MM.1S (cell line): Measurements from ENCODE around the gene GPR17.

Source experiments
- DNase-seq: peaks from one replicate; pipeline ENCODE4 v3.0.0-alpha.2; 2015
- H2AFZ ChIP-seq: fragments of 300-600 bp; sonication (generic); 2 replicates; pipeline ENCODE4 v1.6.0; 2016; ENCODE audit warnings: antibody characterized with exemption, low read length
- H3F3A ChIP-seq: fragments of 300-600 bp; sonication (generic); 2 replicates; pipeline ENCODE4 v1.6.1; 2016; ENCODE audit warnings: mild to moderate bottlenecking, antibody characterized with exemption, low read length, moderate library complexity, mixed read lengths; ENCODE audit not compliant: insufficient read depth
- H3K27ac ChIP-seq: fragments of 300-600 bp; sonication (generic); 2 replicates; pipeline ENCODE4 v1.5.1; 2016; ENCODE audit warnings: mild to moderate bottlenecking, low read length
- H3K27me3 ChIP-seq: fragments of 300-600 bp; sonication (generic); replicated peaks from 2 replicates; pipeline ENCODE4 v1.6.0; 2016; ENCODE audit warnings: low read length; ENCODE audit not compliant: insufficient read depth
- H3K36me3 ChIP-seq: fragments of 300-600 bp; sonication (generic); replicated peaks from 2 replicates; pipeline ENCODE4 v1.6.1; 2016; ENCODE audit warnings: mild to moderate bottlenecking, low read length, mixed read lengths; ENCODE audit not compliant: insufficient read depth
- H3K4me1 ChIP-seq: fragments of 300-600 bp; sonication (generic); 2 replicates; pipeline ENCODE4 v1.6.1; 2016; ENCODE audit warnings: low read length, mixed read lengths
- H3K4me2 ChIP-seq: fragments of 300-600 bp; sonication (generic); 2 replicates; pipeline ENCODE4 v1.6.0; 2016; ENCODE audit warnings: low read depth, low read length
- H3K4me3 ChIP-seq: fragments of 300-600 bp; sonication (generic); 2 replicates; pipeline ENCODE4 v1.5.1; 2016; ENCODE audit warnings: low read length, mixed read lengths
- H3K79me2 ChIP-seq: fragments of 300-600 bp; sonication (generic); 2 replicates; pipeline ENCODE4 v1.6.1; 2016; ENCODE audit warnings: mixed run types, low read length, mixed read lengths
- H3K9ac ChIP-seq: fragments of 300-600 bp; sonication (generic); 2 replicates; pipeline ENCODE4 v1.6.1; 2016; ENCODE audit warnings: low read length, mixed read lengths
- H3K9me2 ChIP-seq: fragments of 300-600 bp; sonication (generic); replicated peaks from 2 replicates; pipeline ENCODE4 v1.6.1; 2016; ENCODE audit warnings: mild to moderate bottlenecking, low read length, mixed read lengths; ENCODE audit not compliant: insufficient read depth
- H3K9me3 ChIP-seq: fragments of 300-600 bp; sonication (generic); replicated peaks from 2 replicates; pipeline ENCODE4 v1.6.1; 2016; ENCODE audit warnings: mild to moderate bottlenecking, low read length, mixed read lengths; ENCODE audit not compliant: insufficient read depth
- H4K20me1 ChIP-seq: fragments of 300-600 bp; sonication (generic); 2 replicates; pipeline ENCODE4 v1.6.1; 2016; ENCODE audit warnings: mild to moderate bottlenecking, low read length, moderate library complexity, mixed read lengths; ENCODE audit not compliant: insufficient read depth
- CTCF ChIP-seq: fragments of 300-600 bp; sonication (generic); IDR thresholded peaks from 2 replicates; pipeline ENCODE4 v1.5.1; 2016; ENCODE audit warnings: antibody characterized with exemption, low read length, mixed read lengths
- EZH2 ChIP-seq: fragments of 300-600 bp; sonication (generic); optimal IDR thresholded peaks from 2 replicates; pipeline ENCODE3; 2017; ENCODE audit warnings: low read depth, mild to moderate bottlenecking, antibody characterized with exemption, low read length, mixed read lengths
- EZH2phosphoT487 ChIP-seq: fragments of 300-600 bp; sonication (generic); IDR thresholded peaks from 2 replicates; pipeline ENCODE4 v1.6.1; 2018; ENCODE audit warnings: antibody characterized with exemption, low read length

The GPR17 gene

DNA sequence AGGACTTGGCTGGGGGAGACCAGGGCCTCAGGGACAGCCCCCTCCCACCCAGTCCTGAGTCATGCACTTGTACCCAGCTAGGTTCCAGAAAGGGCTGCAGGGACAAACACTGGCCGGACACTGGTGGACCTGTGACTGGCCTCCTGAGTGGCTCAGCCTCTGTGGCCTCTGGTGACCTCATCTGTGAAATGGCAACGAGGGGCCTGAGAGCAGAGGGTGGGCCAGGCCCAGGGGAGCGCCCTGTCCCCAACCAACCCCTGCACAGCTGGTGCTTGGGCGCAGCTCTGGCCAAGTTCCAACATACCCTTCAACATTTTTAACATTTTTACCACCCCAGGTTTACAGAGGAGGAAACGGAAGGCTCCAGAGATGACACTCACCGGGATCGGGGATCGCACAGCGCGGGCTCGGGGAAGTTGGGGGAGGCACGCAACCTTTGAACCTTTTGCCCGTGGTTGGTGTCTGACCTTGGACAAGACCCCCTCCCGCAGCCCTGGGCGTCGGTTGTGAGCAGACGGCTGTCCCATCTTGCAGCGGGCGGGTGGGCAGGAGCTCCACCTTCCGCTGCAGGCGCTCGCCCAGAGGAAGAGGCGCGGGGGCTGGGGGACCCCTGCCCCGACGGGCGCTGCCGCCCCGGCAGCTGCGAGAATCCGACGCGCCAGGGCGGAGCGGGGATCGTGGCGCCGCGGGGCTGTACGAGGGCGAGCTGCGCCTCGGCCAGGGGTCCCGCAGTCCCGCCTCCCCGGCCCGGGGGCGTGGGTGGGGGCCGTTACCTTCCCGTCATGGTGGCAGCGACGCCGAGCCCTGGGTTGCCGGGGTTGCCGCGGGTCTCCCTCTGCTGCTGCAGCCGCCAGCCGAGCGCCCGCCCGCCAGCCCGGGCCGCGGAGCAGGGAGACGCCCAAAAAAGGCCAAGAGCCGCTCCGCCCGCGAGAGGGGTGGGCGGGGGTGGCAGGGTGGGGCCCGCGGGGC, 28.6 kb downstream of the GPR17 start:
- no peak for DNase-seq
- no peaks in the 10 kb centered on the region for H3K9me2 ChIP-seq
- no peaks in the 10 kb centered on the region for H3K4me1 ChIP-seq
- TF ChIP-seq EZH2phosphoT487 (no peak), EZH2 (no peak), CTCF (no peak)
- H3K27me3 ChIP-seq = peaks cover 43% of the 10 kb centered on the region
- no peaks in the 10 kb centered on the region for H3K9me3 ChIP-seq
- no peak overlapping the region for H3K4me2 ChIP-seq
- H3F3A ChIP-seq = no peaks in the 10 kb centered on the region
- H3K4me3 ChIP-seq = no peak overlapping the region
- no peak overlapping the region for H3K27ac ChIP-seq
- H2AFZ ChIP-seq = no peak overlapping the region
- H3K79me2 ChIP-seq = no peaks in the 10 kb centered on the region
- no peak overlapping the region for H3K9ac ChIP-seq
- H3K36me3 ChIP-seq = no peaks in the 10 kb centered on the region
- no peaks in the 10 kb centered on the region for H4K20me1 ChIP-seq

- Histone ChIP-seq H3K4me3 (no peak within 1 kb of the TSS), H3K27me3 (peaks cover 43% of the 10 kb centered on the region), H3K36me3 (no peaks in the 10 kb centered on the region), H3K9me2 (no peaks in the 10 kb centered on the region), H3K9ac (no peak within 1 kb of the TSS), H3K27ac (no peak within 1 kb of the TSS), H4K20me1 (no peaks in the 10 kb centered on the region), H3K4me2 (no peak within 1 kb of the TSS), H3K9me3 (no peaks in the 10 kb centered on the region), H3F3A (no peaks in the 10 kb centered on the region), H2AFZ (no peak within 1 kb of the TSS), H3K4me1 (no peaks in the 10 kb centered on the region), H3K79me2 (no peaks in the 10 kb centered on the region)
- no peak for TF ChIP-seq CTCF
- TF ChIP-seq EZH2 = no peak
- TF ChIP-seq EZH2phosphoT487 = no peak
- DNase-seq = no peak
Measured at GRCh38 chr2:127675331-127676261, 29.6 kb downstream of the GPR17 start, which contains the start of gene LIMS2. LIMS2 (minus strand) TSS chr2:127675530; CDS start chr2:127675024, 506 bp downstream.

- H4K20me1 ChIP-seq = no peaks in the 10 kb centered on the region
- no peaks in the 10 kb centered on the region for H3F3A ChIP-seq
- H3K9me2 ChIP-seq = no peaks in the 10 kb centered on the region
- H2AFZ ChIP-seq = no peak overlapping the region
- no peaks in the 10 kb centered on the region for H3K79me2 ChIP-seq
- H3K36me3 ChIP-seq = no peaks in the 10 kb centered on the region
- H3K9me3 ChIP-seq = no peaks in the 10 kb centered on the region
- peaks cover 43% of the 10 kb centered on the region for H3K27me3 ChIP-seq
- H3K4me3 ChIP-seq = no peak overlapping the region
- no peaks in the 10 kb centered on the region for H3K4me1 ChIP-seq
- H3K4me2 ChIP-seq = no peak overlapping the region
- no peak for TF ChIP-seq CTCF
- H3K9ac ChIP-seq = no peak overlapping the region
- no peak for DNase-seq
- H3K27ac ChIP-seq = no peak overlapping the region
Measured at GRCh38 chr2:127676906-127677305, 31.0 kb downstream of the GPR17 start.
